Activated naive CD4-positive, alpha-beta T cell treated with anti-CD3 and anti-CD28 coated beads, Interleukin-2, amount 10 ng/mL, durations not matched to agents 7 days and 5 days (primary cell): ENCODE data around the gene GPANK1.

ENCODE experiments used
- CTCF ChIA-PET: fragments of 350-600 bp; sonication (Branson Sonifier 250); formaldehyde crosslinking; loops from one replicate; lab custom pipeline; 2021; ENCODE audit warnings: antibody characterized with exemption; lab: Charles Lee
- DNase-seq: peaks from one replicate; pipeline ENCODE4 v3.0.0-alpha.2; 2020
- H3K27ac Mint-ChIP-seq: one replicate; pipeline ENCODE4 v1.8.0; 2021; ENCODE audit warnings: mild to moderate bottlenecking, moderate library complexity, mixed read lengths
- H3K27me3 Mint-ChIP-seq: one replicate; pipeline ENCODE4 v1.8.0; 2021; ENCODE audit warnings: mild to moderate bottlenecking, mixed read lengths
- H3K36me3 Mint-ChIP-seq: one replicate; pipeline ENCODE4 v1.8.0; 2021; ENCODE audit warnings: mixed read lengths
- H3K4me1 Mint-ChIP-seq: one replicate; pipeline ENCODE4 v1.8.0; 2021; ENCODE audit warnings: mixed read lengths
- H3K4me3 Mint-ChIP-seq: one replicate; pipeline ENCODE4 v1.8.0; 2021; ENCODE audit warnings: mild to moderate bottlenecking, moderate library complexity, mixed read lengths
- H3K9me3 Mint-ChIP-seq: one replicate; pipeline ENCODE4 v1.8.0; 2021; ENCODE audit warnings: mixed read lengths

GPANK1 gene

GRCh38 chr6:31686483-31686882 lies 21.7 kb upstream of the GPANK1 start:
- no peak overlapping the region for H3K27ac Mint-ChIP-seq
- peaks cover 2% of the 10 kb centered on the region for H3K27me3 Mint-ChIP-seq
- no peak for DNase-seq
- H3K36me3 Mint-ChIP-seq: peaks cover 41% of the 10 kb centered on the region
- CTCF ChIA-PET: no interaction called here
- H3K9me3 Mint-ChIP-seq: no peaks in the 10 kb centered on the region
- peaks cover 11% of the 10 kb centered on the region for H3K4me1 Mint-ChIP-seq
- H3K4me3 Mint-ChIP-seq: no peak overlapping the region

- Mint-ChIP-seq H3K4me3 (no peak overlapping the region), H3K36me3 (peaks cover 24% of the 10 kb centered on the region), H3K27me3 (peaks cover 11% of the 10 kb centered on the region), H3K4me1 (peaks cover 31% of the 10 kb centered on the region), H3K27ac (no peak overlapping the region), H3K9me3 (no peaks in the 10 kb centered on the region)
- no peak for DNase-seq
- CTCF ChIA-PET: interaction anchor here (1.1 to 1.5 kb wide), 2 partner anchors 147 to 179 kb away, joined by 3 to 5 read pairs; partner anchors contain the start of gene NEU1
These were observed 18.8 kb upstream of the GPANK1 start for GRCh38 chr6:31683591-31683990.

DNA sequence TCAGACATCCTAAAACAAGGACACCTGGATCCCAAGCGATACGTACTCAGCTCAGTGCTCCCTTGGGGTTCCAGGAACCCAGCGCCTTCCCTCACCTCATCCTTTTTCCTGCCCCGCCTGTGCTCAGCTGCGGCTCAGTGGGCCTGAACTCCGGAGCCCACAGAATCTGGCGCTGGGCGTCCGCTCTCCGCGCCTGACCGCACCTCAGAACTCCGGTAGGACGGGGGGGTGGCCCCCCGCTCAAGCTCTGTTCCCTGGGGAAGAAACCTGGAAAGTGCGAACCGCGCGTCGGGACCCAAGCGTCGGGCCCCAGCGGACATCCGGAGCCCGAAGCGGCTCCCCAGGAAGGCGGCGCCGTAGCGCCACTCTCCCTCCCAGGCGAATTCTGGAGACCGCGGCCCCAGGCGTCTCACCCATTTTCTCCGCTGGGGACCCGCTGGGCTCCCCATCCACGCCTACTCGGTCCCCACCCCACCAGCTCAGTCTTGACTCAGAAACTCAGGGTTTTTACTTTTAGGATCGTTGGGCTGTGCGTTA lies 16.4 kb upstream of the GPANK1 start:
- H3K9me3 Mint-ChIP-seq: no peaks in the 10 kb centered on the region
- H3K4me3 Mint-ChIP-seq: peak overlapping the region; percentile 72
- peaks cover 14% of the 10 kb centered on the region for H3K27me3 Mint-ChIP-seq
- H3K36me3 Mint-ChIP-seq: peaks cover 15% of the 10 kb centered on the region
- H3K27ac Mint-ChIP-seq: peak overlapping the region; percentile 12
- peaks cover 37% of the 10 kb centered on the region for H3K4me1 Mint-ChIP-seq
- DNase-seq: peak; percentile 63
- CTCF ChIA-PET: interaction anchor here (0.7 to 1.6 kb wide), 11 partner anchors 49 to 271 kb away, joined by 3 to 9 read pairs (median 3); partner anchors contain the start of gene HSPA1B

- H3K36me3 Mint-ChIP-seq: peaks cover 7% of the 10 kb centered on the region
- peak within 1 kb of the TSS; percentile 12 for H3K27ac Mint-ChIP-seq
- CTCF ChIA-PET: interaction anchor here (0.7 to 1.6 kb wide), 15 partner anchors 11 to 271 kb away, joined by 3 to 9 read pairs (median 3); partner anchors contain the start of gene HSPA1B
- peaks cover 14% of the 10 kb centered on the region for H3K27me3 Mint-ChIP-seq
- peak within 1 kb of the TSS; percentile 72 for H3K4me3 Mint-ChIP-seq
- peaks cover 37% of the 10 kb centered on the region for H3K4me1 Mint-ChIP-seq
- peak; percentile 75 for DNase-seq
- no peaks in the 10 kb centered on the region for H3K9me3 Mint-ChIP-seq
These were observed 15.7 kb upstream of the GPANK1 start, which contains the start of gene LY6G5C for GRCh38 chr6:31680226-31681134. TSS of gene LY6G5C (minus strand) at chr6:31681067. CDS start at chr6:31680373, 694 bp downstream.

DNA sequence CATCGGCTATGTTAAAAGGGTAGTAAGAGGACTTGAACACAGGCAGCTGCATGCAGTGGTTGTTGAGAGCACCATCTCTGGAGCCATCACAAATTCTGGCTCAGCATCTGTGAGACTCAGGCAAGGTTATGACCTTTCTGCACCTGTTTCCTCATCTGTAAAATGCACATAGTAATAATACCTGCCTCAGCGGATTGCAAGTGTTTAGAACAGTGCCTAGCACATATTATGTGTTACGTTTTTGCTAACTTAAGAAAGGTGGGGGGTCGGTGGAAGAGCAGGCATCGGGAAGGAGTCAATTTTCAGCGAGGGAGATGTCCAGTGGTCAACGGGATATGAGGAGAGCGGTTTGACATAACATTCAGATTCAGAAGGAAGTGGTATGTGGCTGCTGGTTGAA lies 13.2 kb upstream of the GPANK1 start:
- Mint-ChIP-seq H3K27ac (no peak overlapping the region), H3K4me1 (peaks cover 34% of the 10 kb centered on the region), H3K27me3 (peaks cover 14% of the 10 kb centered on the region)

GRCh38 chr6:31676904-31677303 lies 12.1 kb upstream of the GPANK1 start:
- no peaks in the 10 kb centered on the region for H3K9me3 Mint-ChIP-seq
- DNase-seq: no peak
- CTCF ChIA-PET: interaction anchor here (0.6 kb wide), 1 partner anchor 24 kb away, joined by 4 read pairs; no protein-coding TSS in a partner anchor
- peaks cover 14% of the 10 kb centered on the region for H3K36me3 Mint-ChIP-seq
- H3K27me3 Mint-ChIP-seq: peaks cover 14% of the 10 kb centered on the region
- H3K4me3 Mint-ChIP-seq: no peak overlapping the region
- no peak overlapping the region for H3K27ac Mint-ChIP-seq
- peaks cover 34% of the 10 kb centered on the region for H3K4me1 Mint-ChIP-seq

More for the DNA sequence above, 13.2 kb upstream of the GPANK1 start:
- DNase-seq: no peak
- Mint-ChIP-seq H3K4me3 (no peak overlapping the region), H3K9me3 (no peaks in the 10 kb centered on the region), H3K36me3 (peaks cover 7% of the 10 kb centered on the region)
- CTCF ChIA-PET: no interaction called here

DNA sequence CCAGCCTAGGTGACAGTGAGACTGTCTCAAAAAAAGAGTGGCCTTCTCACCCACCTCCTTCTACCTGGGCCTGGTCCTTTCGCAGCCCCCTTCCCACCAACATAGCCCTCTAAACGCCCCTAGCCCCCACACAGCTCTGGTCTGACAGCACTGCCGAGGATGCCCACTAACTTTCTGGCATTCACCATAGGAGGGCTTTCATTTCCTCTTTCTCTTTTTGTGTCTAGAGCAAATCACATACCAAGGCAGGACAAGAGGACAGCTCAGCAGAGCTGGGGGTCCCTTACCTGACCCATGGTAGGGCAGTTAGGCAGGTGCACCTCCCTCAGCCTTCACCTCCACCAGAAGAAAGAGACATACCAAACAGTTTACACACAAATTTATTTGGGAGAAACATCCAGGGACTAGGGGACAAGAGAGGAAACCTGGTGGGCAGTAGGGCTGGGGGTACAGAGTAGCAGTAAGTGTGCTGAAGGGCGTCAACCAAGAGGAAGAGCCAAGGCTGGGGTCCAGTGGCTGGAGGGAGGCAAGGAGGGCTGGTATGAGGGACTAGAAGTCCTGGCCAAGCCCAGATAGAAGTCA lies 11.6 kb upstream of the GPANK1 start:
- no peak for DNase-seq
- CTCF ChIA-PET: no interaction called here

GRCh38 chr6:31669676-31670075 lies 4.9 kb upstream of the GPANK1 start, which contains the start of gene LY6G5B:
TSS of gene LY6G5B (plus strand) at chr6:31669976. CDS start at chr6:31670951, 975 bp downstream.
- H3K36me3 Mint-ChIP-seq: peaks cover 68% of the 10 kb centered on the region
- no peaks in the 10 kb centered on the region for H3K27me3 Mint-ChIP-seq
- H3K9me3 Mint-ChIP-seq: no peaks in the 10 kb centered on the region
- H3K4me3 Mint-ChIP-seq: no peak within 1 kb of the TSS
- no peak within 1 kb of the TSS for H3K27ac Mint-ChIP-seq
- DNase-seq: no peak
- peaks cover 43% of the 10 kb centered on the region for H3K4me1 Mint-ChIP-seq
- CTCF ChIA-PET: no interaction called here

More for the DNA sequence above, 11.6 kb upstream of the GPANK1 start:
- Mint-ChIP-seq H3K9me3 (no peaks in the 10 kb centered on the region), H3K36me3 (peaks cover 18% of the 10 kb centered on the region), H3K4me1 (peaks cover 30% of the 10 kb centered on the region), H3K27ac (no peak overlapping the region), H3K4me3 (no peak overlapping the region), H3K27me3 (peaks cover 11% of the 10 kb centered on the region)

DNA sequence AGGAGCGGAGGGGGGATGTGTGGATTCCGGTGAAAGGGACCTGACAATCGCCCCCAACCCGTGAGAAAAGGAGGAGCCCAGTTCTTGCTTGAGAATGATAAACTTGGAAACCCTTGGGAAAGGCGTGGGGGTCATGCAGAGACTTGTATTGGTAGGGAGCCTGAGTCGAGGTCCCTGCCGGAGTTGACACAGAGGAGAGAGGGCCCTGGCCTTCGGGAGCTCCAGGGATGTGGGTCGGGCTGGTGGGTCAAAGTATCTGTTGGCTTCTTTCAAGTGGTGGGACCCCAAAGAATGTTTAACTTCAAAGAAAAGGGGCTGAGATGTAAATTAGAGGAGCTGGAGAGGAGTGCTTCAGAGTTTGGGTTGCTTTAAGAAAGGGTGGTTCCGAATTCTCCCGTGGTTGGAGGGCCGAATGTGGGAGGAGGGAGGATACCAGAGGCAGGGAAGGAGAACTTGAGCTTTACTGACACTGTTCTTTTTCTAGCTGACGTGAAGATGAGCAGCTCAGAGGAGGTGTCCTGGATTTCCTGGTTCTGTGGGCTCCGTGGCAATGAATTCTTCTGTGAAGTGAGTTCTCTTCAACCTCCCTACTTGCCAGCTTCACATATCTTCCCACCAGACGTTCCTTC lies 1.7 kb upstream of the GPANK1 start:
- H3K9me3 Mint-ChIP-seq: no peaks in the 10 kb centered on the region
- CTCF ChIA-PET: interaction anchor here (0.9 to 1.1 kb wide), 3 partner anchors 72 to 125 kb away, joined by 3 to 4 read pairs (median 3); no protein-coding TSS in a partner anchor
- peak overlapping the region; percentile 98 for H3K27ac Mint-ChIP-seq
- peaks cover 73% of the 10 kb centered on the region for H3K4me1 Mint-ChIP-seq
- no peak for DNase-seq
- peak overlapping the region; percentile 100 for H3K4me3 Mint-ChIP-seq
- peaks cover 77% of the 10 kb centered on the region for H3K36me3 Mint-ChIP-seq
- no peaks in the 10 kb centered on the region for H3K27me3 Mint-ChIP-seq

DNA sequence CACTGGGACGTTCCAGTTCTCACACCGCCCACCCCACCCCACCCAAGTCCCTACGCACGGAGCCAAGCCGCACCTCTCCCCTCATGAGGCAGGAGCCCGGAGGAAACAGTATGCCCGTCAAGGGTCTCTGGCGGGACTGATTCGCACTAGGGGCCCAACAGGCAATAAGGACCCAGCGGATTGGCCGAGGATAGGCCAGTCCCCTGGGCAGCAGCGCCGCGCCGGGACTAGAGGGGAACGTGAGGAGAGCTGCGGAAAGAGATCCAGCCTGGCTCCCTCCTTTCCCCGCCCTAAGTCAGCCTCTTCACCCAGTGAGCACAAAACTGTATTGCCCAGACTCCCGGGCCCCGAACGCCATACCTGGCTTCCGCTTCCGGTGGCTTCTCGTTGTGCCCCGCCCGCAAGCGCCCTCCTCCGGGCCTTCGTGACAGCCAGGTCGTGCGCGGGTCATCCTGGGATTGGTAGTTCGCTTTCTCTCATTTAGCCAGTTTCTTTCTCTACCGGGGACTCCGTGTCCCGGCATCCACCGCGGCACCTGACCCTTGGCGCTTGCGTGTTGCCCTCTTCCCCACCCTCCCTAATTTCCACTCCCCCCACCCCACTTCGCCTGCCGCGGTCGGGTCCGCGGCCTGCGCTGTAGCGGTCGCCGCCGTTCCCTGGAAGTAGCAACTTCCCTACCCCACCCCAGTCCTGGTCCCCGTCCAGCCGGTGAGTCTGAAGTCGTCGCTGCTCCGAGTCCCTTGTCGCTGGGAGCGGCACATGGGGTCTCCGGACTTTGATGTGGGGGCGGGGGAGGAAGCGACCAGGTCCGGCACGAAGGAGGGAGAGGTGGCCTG lies 922 bp upstream of the GPANK1 start, which contains the start of gene CSNK2B:
Gene CSNK2B (plus strand): TSS at position 580 of the 836 bp plus-strand sequence. CDS start 752 bp downstream, outside the sequence.
- DNase-seq: peak; percentile 99
- no peaks in the 10 kb centered on the region for H3K27me3 Mint-ChIP-seq
- H3K4me3 Mint-ChIP-seq: peak within 1 kb of the TSS; percentile 100
- H3K36me3 Mint-ChIP-seq: peaks cover 73% of the 10 kb centered on the region
- H3K4me1 Mint-ChIP-seq: peaks cover 81% of the 10 kb centered on the region
- no peaks in the 10 kb centered on the region for H3K9me3 Mint-ChIP-seq
- CTCF ChIA-PET: interaction anchor here (0.9 to 1.7 kb wide), 3 partner anchors 12 to 73 kb away, joined by 3 to 9 read pairs (median 3); no protein-coding TSS in a partner anchor
- peak within 1 kb of the TSS; percentile 98 for H3K27ac Mint-ChIP-seq

GRCh38 chr6:31663961-31664789 lies 622 bp downstream of the GPANK1 start:
- no peaks in the 10 kb centered on the region for H3K9me3 Mint-ChIP-seq
- peak overlapping the region; percentile 98 for H3K27ac Mint-ChIP-seq
- H3K27me3 Mint-ChIP-seq: no peaks in the 10 kb centered on the region
- peaks cover 69% of the 10 kb centered on the region for H3K36me3 Mint-ChIP-seq
- DNase-seq: peak; percentile 31
- H3K4me3 Mint-ChIP-seq: peak overlapping the region; percentile 100
- peaks cover 87% of the 10 kb centered on the region for H3K4me1 Mint-ChIP-seq
- CTCF ChIA-PET: interaction anchor here (0.5 to 1.7 kb wide), 10 partner anchors 10 to 198 kb away, joined by 3 to 9 read pairs (median 3); partner anchors contain the start of gene BAG6
